ENCODE measurements around the gene ARHGAP18. TPM values are rescaled to one million over a fixed set of nuclear protein-coding genes. Genes with fewer than 3 reads are reported as not detected.

Gene ARHGAP18
- total RNA-seq, 2 donors from 2014 or later: 7.1 to 11.2 TPM

DNA sequence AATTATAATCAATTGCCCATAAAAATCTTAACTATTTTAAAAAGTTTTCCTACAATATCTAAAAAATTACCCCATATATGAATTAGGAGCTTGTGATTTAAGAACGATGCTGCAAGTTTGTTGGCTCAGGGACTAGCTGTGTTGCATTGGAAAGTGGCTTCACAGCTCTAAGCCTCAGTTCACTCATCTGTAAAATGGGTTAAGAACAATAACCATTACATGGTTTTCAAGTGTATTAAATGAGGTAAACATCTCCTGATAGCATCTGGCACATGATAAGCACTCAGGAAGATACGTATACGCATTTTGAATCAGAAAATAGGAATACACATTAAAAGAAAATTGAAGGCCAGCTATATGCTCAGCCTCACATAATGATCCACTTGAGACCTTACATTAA lies 76.4 kb downstream of the ARHGAP18 start:
- no peak overlapping the region for H3K4me3 ChIP-seq
- no peaks in the 10 kb centered on the region for H3K27me3 ChIP-seq
- H3K27ac ChIP-seq: no peak overlapping the region
- H3K4me1 ChIP-seq: peaks cover 0 to 14% of the 10 kb centered on the region in 2 donors
- H3K36me3 ChIP-seq: no peaks in the 10 kb centered on the region
- DNase-seq (ENCODE audit: low spot score): no peak
- H3K9me3 ChIP-seq: no peaks in the 10 kb centered on the region
- TF ChIP-seq, protein P1, sequence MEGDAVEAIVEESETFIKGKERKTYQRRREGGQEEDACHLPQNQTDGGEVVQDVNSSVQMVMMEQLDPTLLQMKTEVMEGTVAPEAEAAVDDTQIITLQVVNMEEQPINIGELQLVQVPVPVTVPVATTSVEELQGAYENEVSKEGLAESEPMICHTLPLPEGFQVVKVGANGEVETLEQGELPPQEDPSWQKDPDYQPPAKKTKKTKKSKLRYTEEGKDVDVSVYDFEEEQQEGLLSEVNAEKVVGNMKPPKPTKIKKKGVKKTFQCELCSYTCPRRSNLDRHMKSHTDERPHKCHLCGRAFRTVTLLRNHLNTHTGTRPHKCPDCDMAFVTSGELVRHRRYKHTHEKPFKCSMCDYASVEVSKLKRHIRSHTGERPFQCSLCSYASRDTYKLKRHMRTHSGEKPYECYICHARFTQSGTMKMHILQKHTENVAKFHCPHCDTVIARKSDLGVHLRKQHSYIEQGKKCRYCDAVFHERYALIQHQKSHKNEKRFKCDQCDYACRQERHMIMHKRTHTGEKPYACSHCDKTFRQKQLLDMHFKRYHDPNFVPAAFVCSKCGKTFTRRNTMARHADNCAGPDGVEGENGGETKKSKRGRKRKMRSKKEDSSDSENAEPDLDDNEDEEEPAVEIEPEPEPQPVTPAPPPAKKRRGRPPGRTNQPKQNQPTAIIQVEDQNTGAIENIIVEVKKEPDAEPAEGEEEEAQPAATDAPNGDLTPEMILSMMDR (IDR thresholded peaks at IDR 0.05): no peak

DNA sequence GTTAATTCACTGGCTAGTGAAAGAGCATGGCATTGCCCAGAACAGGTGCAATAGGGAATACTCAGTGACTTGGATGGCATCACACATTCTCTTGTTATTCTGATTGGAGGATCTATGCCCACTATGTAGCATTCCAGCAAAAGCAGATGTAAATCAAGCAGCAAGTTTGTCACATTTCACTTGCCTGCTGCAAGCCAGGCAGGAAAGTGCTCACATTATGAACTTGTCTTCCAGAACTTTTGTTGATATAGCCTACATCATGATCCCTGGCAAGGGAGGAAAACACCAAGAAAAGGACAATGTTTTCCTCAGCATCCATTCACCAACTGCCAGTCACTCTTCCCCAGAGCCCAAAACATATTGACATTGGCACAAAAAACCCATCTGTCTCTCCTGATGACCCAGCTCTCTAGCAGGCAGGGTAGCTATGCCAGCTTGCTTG lies 77.8 kb downstream of the ARHGAP18 start:
- no peak overlapping the region for H3K27ac ChIP-seq
- no peaks in the 10 kb centered on the region for H3K36me3 ChIP-seq
- no peak for DNase-seq (ENCODE audit: low spot score)
- peaks cover 0 to 5% of the 10 kb centered on the region in 2 donors for H3K4me1 ChIP-seq
- TF ChIP-seq, protein P1 (IDR thresholded peaks at IDR 0.05): no peak
- no peaks in the 10 kb centered on the region for H3K27me3 ChIP-seq
- no peak overlapping the region for H3K4me3 ChIP-seq
- H3K9me3 ChIP-seq: no peaks in the 10 kb centered on the region

DNA sequence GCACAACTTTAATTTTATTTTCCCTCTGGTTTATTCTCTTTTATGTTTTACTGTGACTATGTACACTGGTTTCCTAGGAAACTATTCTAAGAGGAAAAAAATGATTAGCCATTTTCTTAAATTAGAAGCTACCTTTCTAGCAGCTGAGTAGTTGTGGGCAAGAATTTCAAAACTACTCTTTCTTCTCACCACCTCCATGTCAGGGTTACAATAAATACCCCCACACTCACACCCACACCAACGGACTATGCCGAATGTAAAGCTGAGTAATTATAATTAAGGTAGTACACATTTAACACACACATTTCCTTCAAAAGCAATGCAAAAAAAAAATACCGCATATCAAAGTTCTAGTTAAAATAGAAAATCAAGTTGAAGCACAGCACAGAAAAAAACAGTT lies 78.9 kb downstream of the ARHGAP18 start:
- no peaks in the 10 kb centered on the region for H3K9me3 ChIP-seq
- TF ChIP-seq, protein P1 (IDR thresholded peaks at IDR 0.05): no peak
- no peak for DNase-seq (ENCODE audit: low spot score)
- no peak overlapping the region for H3K4me3 ChIP-seq
- H3K27me3 ChIP-seq: no peaks in the 10 kb centered on the region
- H3K27ac ChIP-seq: no peak overlapping the region
- no peaks in the 10 kb centered on the region for H3K36me3 ChIP-seq
- peaks cover 0 to 5% of the 10 kb centered on the region in 2 donors for H3K4me1 ChIP-seq

DNA sequence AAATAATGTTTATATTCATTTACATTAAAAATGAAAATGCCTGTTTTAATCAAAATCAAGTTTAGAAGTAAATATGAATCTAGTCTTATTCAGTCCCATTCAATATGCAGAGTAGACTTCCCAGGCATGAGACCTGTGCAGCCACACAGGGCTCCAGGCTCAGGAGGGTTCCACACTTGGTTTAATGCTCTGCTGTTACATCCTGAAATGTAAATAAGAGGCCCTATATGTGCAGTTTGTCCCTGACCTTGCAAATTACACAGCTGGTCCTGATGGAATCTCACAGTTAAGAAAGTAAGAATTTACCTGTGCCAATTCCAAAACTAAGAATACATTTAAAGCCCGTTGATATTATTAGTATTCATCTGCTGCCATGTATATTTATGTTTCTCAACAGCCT lies 79.4 kb downstream of the ARHGAP18 start:
- Histone ChIP-seq H3K27ac (no peak overlapping the region), H3K36me3 (no peaks in the 10 kb centered on the region), H3K4me1 (peaks cover 0 to 1% of the 10 kb centered on the region in 2 donors), H3K9me3 (no peaks in the 10 kb centered on the region), H3K27me3 (no peaks in the 10 kb centered on the region), H3K4me3 (no peak overlapping the region)
- DNase-seq (ENCODE audit: low spot score): no peak
- TF ChIP-seq, protein P1 (IDR thresholded peaks at IDR 0.05): no peak

DNA sequence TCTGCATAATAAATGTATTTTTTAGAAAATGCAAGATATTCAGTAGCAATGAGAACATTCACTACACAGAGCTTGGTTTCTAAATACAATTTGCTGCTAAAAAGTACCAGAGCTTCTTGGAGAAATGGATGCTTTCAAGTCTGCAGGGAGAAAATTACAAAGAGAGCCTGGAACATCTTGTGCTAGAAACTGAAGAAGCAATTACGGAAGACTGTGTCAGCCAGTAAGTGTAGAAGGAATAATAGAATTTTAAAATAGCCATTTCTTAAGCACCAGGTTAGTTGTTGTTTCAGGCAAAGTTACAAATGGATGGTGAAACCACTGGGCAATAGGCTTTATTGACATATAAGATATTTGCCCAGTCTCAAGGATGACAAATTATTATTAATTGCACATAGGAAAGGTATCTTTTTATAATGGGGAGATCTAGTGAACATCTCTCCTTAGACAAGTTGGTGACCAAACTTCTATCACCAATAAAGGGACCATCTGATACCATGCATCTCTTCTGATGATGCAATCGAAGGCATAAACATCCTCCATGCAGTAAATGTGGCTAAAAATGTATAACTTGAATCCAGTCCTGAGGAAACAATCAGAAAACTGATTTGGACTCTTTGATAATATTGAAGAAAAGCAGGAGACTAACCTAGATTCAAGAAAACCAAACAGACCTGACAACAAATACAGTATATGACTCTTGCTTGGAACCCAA lies 81.7 kb downstream of the ARHGAP18 start:
- H3K4me3 ChIP-seq: no peak overlapping the region
- no peak overlapping the region for H3K27ac ChIP-seq
- H3K4me1 ChIP-seq: no peaks in the 10 kb centered on the region
- H3K36me3 ChIP-seq: no peaks in the 10 kb centered on the region
- DNase-seq (ENCODE audit: low spot score): no peak
- H3K27me3 ChIP-seq: no peaks in the 10 kb centered on the region
- H3K9me3 ChIP-seq: no peaks in the 10 kb centered on the region
- TF ChIP-seq, protein P1 (IDR thresholded peaks at IDR 0.05): no peak

DNA sequence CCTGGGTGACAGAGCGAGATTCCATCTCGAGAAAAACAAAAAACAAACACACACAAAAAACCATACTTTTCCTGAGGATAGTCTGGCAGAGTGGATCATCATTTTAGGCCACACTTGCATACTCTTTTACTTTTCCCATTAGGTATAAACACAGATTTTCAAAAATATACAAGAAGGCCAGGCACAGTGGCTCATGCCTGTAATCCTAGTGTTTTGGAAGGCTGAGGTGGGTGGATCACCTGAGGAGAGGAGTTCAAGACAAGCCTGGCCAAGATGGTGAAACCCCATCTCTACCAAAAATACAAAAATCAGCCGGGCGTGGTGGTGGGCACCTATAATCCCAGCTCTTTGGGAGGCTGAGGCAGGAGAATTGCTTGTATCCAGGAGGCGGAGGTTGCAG lies 85.5 kb downstream of the ARHGAP18 start:
- no peak for DNase-seq (ENCODE audit: low spot score)
- no peak overlapping the region for H3K4me3 ChIP-seq

More for the DNA sequence above, 85.5 kb downstream of the ARHGAP18 start:
- Histone ChIP-seq H3K36me3 (no peaks in the 10 kb centered on the region), H3K9me3 (no peaks in the 10 kb centered on the region), H3K27ac (no peak overlapping the region), H3K4me1 (no peaks in the 10 kb centered on the region), H3K27me3 (no peaks in the 10 kb centered on the region)
- TF ChIP-seq, protein P1 (IDR thresholded peaks at IDR 0.05): no peak

Measured in right atrium auricular region (tissue), 2 donors.